AG09319 (cell line): ENCODE measurements around the gene JAZF1.

Experiments
- DNase-seq: peaks from one replicate; pipeline ENCODE4 v3.0.0-alpha.2; 2010; ENCODE audit warnings: low read depth; ENCODE audit errors: extremely low read depth
- TF ChIP-seq, protein P1 (sequence below): IDR thresholded peaks from 2 replicates; pipeline ENCODE4 v1.5.1; 2011; ENCODE audit warnings: low read depth, mild to moderate bottlenecking, inconsistent platforms, low read length, moderate library complexity

Gene JAZF1

GRCh38 chr7:28174442-28174841 lies 6.2 kb downstream of the JAZF1 start:
- DNase-seq = no peak
- TF ChIP-seq, protein P1, sequence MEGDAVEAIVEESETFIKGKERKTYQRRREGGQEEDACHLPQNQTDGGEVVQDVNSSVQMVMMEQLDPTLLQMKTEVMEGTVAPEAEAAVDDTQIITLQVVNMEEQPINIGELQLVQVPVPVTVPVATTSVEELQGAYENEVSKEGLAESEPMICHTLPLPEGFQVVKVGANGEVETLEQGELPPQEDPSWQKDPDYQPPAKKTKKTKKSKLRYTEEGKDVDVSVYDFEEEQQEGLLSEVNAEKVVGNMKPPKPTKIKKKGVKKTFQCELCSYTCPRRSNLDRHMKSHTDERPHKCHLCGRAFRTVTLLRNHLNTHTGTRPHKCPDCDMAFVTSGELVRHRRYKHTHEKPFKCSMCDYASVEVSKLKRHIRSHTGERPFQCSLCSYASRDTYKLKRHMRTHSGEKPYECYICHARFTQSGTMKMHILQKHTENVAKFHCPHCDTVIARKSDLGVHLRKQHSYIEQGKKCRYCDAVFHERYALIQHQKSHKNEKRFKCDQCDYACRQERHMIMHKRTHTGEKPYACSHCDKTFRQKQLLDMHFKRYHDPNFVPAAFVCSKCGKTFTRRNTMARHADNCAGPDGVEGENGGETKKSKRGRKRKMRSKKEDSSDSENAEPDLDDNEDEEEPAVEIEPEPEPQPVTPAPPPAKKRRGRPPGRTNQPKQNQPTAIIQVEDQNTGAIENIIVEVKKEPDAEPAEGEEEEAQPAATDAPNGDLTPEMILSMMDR = no peak

GRCh38 chr7:28173531-28173930 lies 7.1 kb downstream of the JAZF1 start:
- TF ChIP-seq, protein P1 = no peak
- DNase-seq = no peak

GRCh38 chr7:28172958-28173357 lies 7.6 kb downstream of the JAZF1 start:
- TF ChIP-seq, protein P1 = no peak
- no peak for DNase-seq

DNA sequence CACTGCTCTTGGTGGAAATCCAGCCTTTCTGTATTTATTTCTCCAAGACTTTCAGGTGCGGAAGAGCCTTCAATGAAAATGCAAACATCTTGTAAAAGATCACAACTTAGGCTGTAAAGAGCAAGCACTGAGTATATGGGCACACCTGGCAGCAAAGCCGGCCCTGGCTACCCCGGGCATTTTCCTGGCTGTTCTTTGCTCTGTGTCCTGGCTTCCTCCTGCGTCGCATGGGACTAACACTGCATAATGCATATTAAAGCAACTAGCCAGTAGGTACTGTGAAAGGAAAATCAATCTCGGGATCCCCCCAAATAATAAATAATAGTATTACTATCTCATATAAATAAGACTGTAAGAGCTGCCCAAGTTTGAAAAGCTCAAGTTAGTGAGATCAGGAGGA lies 9.9 kb downstream of the JAZF1 start:
- TF ChIP-seq, protein P1 = no peak
- DNase-seq = no peak

GRCh38 chr7:28169230-28169629 lies 11.4 kb downstream of the JAZF1 start:
- DNase-seq = no peak

DNA sequence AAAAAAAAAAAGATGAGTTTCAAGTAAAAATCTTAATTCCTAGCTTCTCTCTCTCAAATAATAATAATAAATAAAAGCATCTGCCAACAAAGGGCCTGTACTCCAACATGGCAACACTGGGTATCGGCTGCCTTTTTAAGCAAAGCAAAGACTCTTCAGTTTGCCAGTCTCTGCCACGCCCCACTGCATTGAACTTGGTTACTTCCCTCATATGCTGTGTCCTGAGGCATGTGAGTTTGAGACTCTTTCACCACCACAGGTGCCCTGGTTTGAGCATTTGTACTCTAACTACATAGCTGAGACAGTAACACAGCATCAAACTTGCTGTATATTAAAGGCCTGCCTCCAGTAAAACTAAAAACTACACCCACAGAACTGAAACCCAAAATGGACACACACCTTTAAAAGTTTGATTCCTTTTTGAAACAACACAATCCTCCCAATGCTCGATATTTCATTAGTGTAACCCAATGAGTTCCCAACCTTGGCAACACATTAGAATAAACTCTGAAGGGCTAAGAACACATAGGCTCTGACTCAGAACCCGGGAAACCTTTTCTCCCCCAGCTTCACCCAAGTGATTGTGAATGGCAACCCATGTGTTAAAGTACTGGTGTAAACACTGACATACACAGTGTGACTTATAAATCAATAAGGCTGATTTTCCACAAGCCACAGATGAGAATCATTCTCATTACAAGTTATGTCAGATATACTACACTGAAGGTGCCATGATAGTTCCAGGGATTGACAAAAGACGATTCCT lies 12.0 kb downstream of the JAZF1 start:
- TF ChIP-seq, protein P1 = no peak
- DNase-seq = no peak

More at GRCh38 chr7:28169230-28169629, 11.4 kb downstream of the JAZF1 start:
- TF ChIP-seq, protein P1 = no peak

GRCh38 chr7:28166982-28167715 lies 13.4 kb downstream of the JAZF1 start:
- DNase-seq = no peak
- TF ChIP-seq, protein P1 = no peak
